Ureter (tissue), 1 donor: ENCODE measurements around the gene OR8B4. TPM values are rescaled to one million over a fixed set of nuclear protein-coding genes. Genes with fewer than 3 reads are reported as not detected.
"Not testable (repeated sequence)": the region's sequence is repeated elsewhere in the genome, so short reads cannot be mapped to it uniquely, and the experiment has no call there.

ENCODE experiments used
- DNase-seq: peaks from one replicate; pipeline ENCODE4 v3.0.0-alpha.2; 2020; ENCODE audit warnings: low spot score
- total RNA-seq: library from RNA; stranded (reverse); gene quantifications from one replicate; pipeline ENCODE4 v1.2.4, GENCODE V29; 2023
- donor health status: DM: yes; HTN: yes; CAD: no.

OR8B4 gene
- total RNA-seq, 1 donor from 2014 or later = not detected

- no peak for DNase-seq
Observed at GRCh38 chr11:124405581-124405980, 19.1 kb downstream of the OR8B4 start.

- DNase-seq = not testable (repeated sequence)
Observed at GRCh38 chr11:124403186-124403585, 21.5 kb downstream of the OR8B4 start.

- DNase-seq = peak; percentile 49
Observed at GRCh38 chr11:124402326-124402922, 22.2 kb downstream of the OR8B4 start.

- no peak for DNase-seq
Observed at GRCh38 chr11:124398924-124399323, 25.7 kb downstream of the OR8B4 start, which contains the start of gene OR8B3. Gene OR8B3 (minus strand): TSS chr11:124399024. CDS start chr11:124397351, 1,673 bp downstream.

GRCh38 chr11:124396847-124397246, 27.8 kb downstream of the OR8B4 start:
- DNase-seq = not testable (repeated sequence)

GRCh38 chr11:124394408-124394807, 30.3 kb downstream of the OR8B4 start:
- no peak for DNase-seq

GRCh38 chr11:124384399-124384798, 40.3 kb downstream of the OR8B4 start, which contains the start of gene OR8B2:
Gene OR8B2 (minus strand): TSS chr11:124384499. CDS start chr11:124383343, 1,156 bp downstream.
- DNase-seq = no peak

- not testable (repeated sequence) for DNase-seq
Observed at GRCh38 chr11:124382857-124383256, 41.8 kb downstream of the OR8B4 start.

GRCh38 chr11:124380585-124380984, 44.1 kb downstream of the OR8B4 start:
- no peak for DNase-seq

- no peak for DNase-seq
Observed at GRCh38 chr11:124376280-124376679, 48.4 kb downstream of the OR8B4 start.

Other genes with a start within 250 kb of the OR8B4 start
- not detected for gene OR10D3, start 241.5 kb downstream of the OR8B4 start, total RNA-seq
- gene OR8G1, start 183.8 kb downstream of the OR8B4 start, total RNA-seq = not detected
- gene OR8G5, start 168.5 kb downstream of the OR8B4 start, total RNA-seq = not detected
- not detected for gene OR8D1, start 110.9 kb downstream of the OR8B4 start, total RNA-seq
- not detected for gene OR8D2, start 104.7 kb downstream of the OR8B4 start, total RNA-seq
- gene OR8B2, start 40.4 kb downstream of the OR8B4 start, total RNA-seq = not detected
- not detected for gene OR8B3, start 25.8 kb downstream of the OR8B4 start, total RNA-seq
- not detected for gene OR8B8, start 20.8 kb upstream of the OR8B4 start, total RNA-seq
- not detected for gene OR8B12, start 118.8 kb upstream of the OR8B4 start, total RNA-seq
- gene OR8A1, start 145.1 kb upstream of the OR8B4 start, total RNA-seq = not detected
- not detected for gene PANX3, start 186.6 kb upstream of the OR8B4 start, total RNA-seq
- 39.5 TPM for gene TBRG1, start 198.0 kb upstream of the OR8B4 start, total RNA-seq
- gene SIAE, start 248.9 kb upstream of the OR8B4 start, total RNA-seq = 38.8 TPM
- 6.3 TPM for gene SPA17, start 249.0 kb upstream of the OR8B4 start, total RNA-seq